Duodenal mucosa (tissue), 2 donors: Measurements from ENCODE around the gene HLF.

Experiments used
- H3K27ac ChIP-seq: one replicate; pipeline ENCODE4 v1.7.0; 2013; ENCODE audit warnings: low read depth, low read length
- H3K27me3 ChIP-seq, 2 donors: one replicate each; pipeline ENCODE4 v1.7.0; 2013; ENCODE audit warnings: low read length in 2 of 2, control low read depth in 1 of 2; ENCODE audit not compliant: insufficient read depth in 2 of 2, control insufficient read depth in 1 of 2
- H3K36me3 ChIP-seq, 2 donors: one replicate each; pipeline ENCODE4 v1.7.0; 2013; ENCODE audit warnings: low read length in 2 of 2, control low read depth in 1 of 2; ENCODE audit not compliant: insufficient read depth in 2 of 2, control insufficient read depth in 1 of 2
- H3K4me1 ChIP-seq, 2 donors: one replicate each; pipeline ENCODE4 v1.7.0; 2013; ENCODE audit warnings: low read length in 2 of 2, control low read depth in 1 of 2; ENCODE audit not compliant: insufficient read depth in 2 of 2, control insufficient read depth in 1 of 2
- H3K4me3 ChIP-seq, 2 donors: one replicate each; pipeline ENCODE4 v1.7.0; 2013; ENCODE audit warnings: low read length in 2 of 2, low read depth in 1 of 2
- H3K9ac ChIP-seq, 2 donors: one replicate each; pipeline ENCODE4 v1.7.0; 2013; ENCODE audit warnings: low read length in 2 of 2, low read depth in 1 of 2
- H3K9me3 ChIP-seq, 2 donors: one replicate each; pipeline ENCODE4 v1.7.0; 2013; ENCODE audit warnings: low read length in 2 of 2, control low read depth in 1 of 2; ENCODE audit not compliant: control insufficient read depth in 1 of 2

The HLF gene

GRCh38 chr17:55340686-55341085 lies 75.9 kb downstream of the HLF start:
- no peak overlapping the region for H3K4me3 ChIP-seq
- no peaks in the 10 kb centered on the region for H3K4me1 ChIP-seq
- H3K27me3 ChIP-seq = no peaks in the 10 kb centered on the region
- H3K27ac ChIP-seq = no peak overlapping the region
- no peaks in the 10 kb centered on the region for H3K36me3 ChIP-seq
- no peak overlapping the region for H3K9ac ChIP-seq
- no peaks in the 10 kb centered on the region for H3K9me3 ChIP-seq

GRCh38 chr17:55341432-55341831 lies 76.7 kb downstream of the HLF start:
- Histone ChIP-seq H3K9me3 (no peaks in the 10 kb centered on the region), H3K4me1 (no peaks in the 10 kb centered on the region), H3K36me3 (no peaks in the 10 kb centered on the region), H3K4me3 (no peak overlapping the region), H3K27ac (no peak overlapping the region), H3K27me3 (no peaks in the 10 kb centered on the region), H3K9ac (no peak overlapping the region)

- no peak overlapping the region for H3K4me3 ChIP-seq
- no peaks in the 10 kb centered on the region for H3K36me3 ChIP-seq
- H3K9me3 ChIP-seq = no peaks in the 10 kb centered on the region
- H3K27ac ChIP-seq = no peak overlapping the region
- H3K9ac ChIP-seq = no peak overlapping the region
- H3K4me1 ChIP-seq = no peaks in the 10 kb centered on the region
- no peaks in the 10 kb centered on the region for H3K27me3 ChIP-seq
These were observed 78.2 kb downstream of the HLF start for GRCh38 chr17:55342800-55343585.

GRCh38 chr17:55343900-55344513 lies 79.2 kb downstream of the HLF start:
- H3K4me1 ChIP-seq = no peaks in the 10 kb centered on the region
- H3K36me3 ChIP-seq = no peaks in the 10 kb centered on the region
- no peaks in the 10 kb centered on the region for H3K9me3 ChIP-seq
- H3K9ac ChIP-seq = no peak overlapping the region
- H3K4me3 ChIP-seq = no peak overlapping the region
- no peak overlapping the region for H3K27ac ChIP-seq
- H3K27me3 ChIP-seq = no peaks in the 10 kb centered on the region

- Histone ChIP-seq H3K9ac (no peak overlapping the region), H3K36me3 (no peaks in the 10 kb centered on the region), H3K4me3 (no peak overlapping the region)
These were observed 79.8 kb downstream of the HLF start for GRCh38 chr17:55344514-55344997.

GRCh38 chr17:55345132-55345531 lies 80.4 kb downstream of the HLF start:
- Histone ChIP-seq H3K4me1 (no peaks in the 10 kb centered on the region), H3K27ac (no peak overlapping the region), H3K9ac (no peak overlapping the region), H3K4me3 (no peak overlapping the region), H3K9me3 (no peaks in the 10 kb centered on the region), H3K36me3 (no peaks in the 10 kb centered on the region), H3K27me3 (no peaks in the 10 kb centered on the region)

More at GRCh38 chr17:55344514-55344997, 79.8 kb downstream of the HLF start:
- Histone ChIP-seq H3K9me3 (no peaks in the 10 kb centered on the region), H3K27me3 (no peaks in the 10 kb centered on the region), H3K4me1 (no peaks in the 10 kb centered on the region), H3K27ac (no peak overlapping the region)

- Histone ChIP-seq H3K9me3 (no peaks in the 10 kb centered on the region), H3K27ac (no peak overlapping the region), H3K36me3 (no peaks in the 10 kb centered on the region), H3K4me3 (no peak overlapping the region), H3K4me1 (no peaks in the 10 kb centered on the region), H3K27me3 (no peaks in the 10 kb centered on the region), H3K9ac (no peak overlapping the region)
These were observed 81.9 kb downstream of the HLF start for GRCh38 chr17:55346658-55347057.

- Histone ChIP-seq H3K9me3 (no peaks in the 10 kb centered on the region), H3K27me3 (no peaks in the 10 kb centered on the region), H3K9ac (no peak overlapping the region), H3K27ac (no peak overlapping the region), H3K4me3 (no peak overlapping the region), H3K36me3 (no peaks in the 10 kb centered on the region), H3K4me1 (no peaks in the 10 kb centered on the region)
These were observed 82.6 kb downstream of the HLF start for GRCh38 chr17:55347341-55347740.

GRCh38 chr17:55348749-55349354 lies 84.1 kb downstream of the HLF start:
- no peaks in the 10 kb centered on the region for H3K36me3 ChIP-seq
- no peaks in the 10 kb centered on the region for H3K4me1 ChIP-seq
- H3K27ac ChIP-seq = no peak overlapping the region
- H3K27me3 ChIP-seq = no peaks in the 10 kb centered on the region
- no peaks in the 10 kb centered on the region for H3K9me3 ChIP-seq
- H3K4me3 ChIP-seq = no peak overlapping the region
- no peak overlapping the region for H3K9ac ChIP-seq

GRCh38 chr17:55350825-55351205 lies 86.1 kb downstream of the HLF start:
- Histone ChIP-seq H3K4me3 (no peak overlapping the region), H3K27ac (no peak overlapping the region), H3K9me3 (no peaks in the 10 kb centered on the region), H3K36me3 (no peaks in the 10 kb centered on the region), H3K9ac (no peak overlapping the region), H3K4me1 (no peaks in the 10 kb centered on the region), H3K27me3 (no peaks in the 10 kb centered on the region)
